GM12878 (cell line): ENCODE data around the gene ZNF93. TPM values are rescaled to one million over a fixed set of nuclear protein-coding genes. Genes with fewer than 3 reads are reported as not detected.

Experiments
- ATAC-seq: fragments of 200-7000 bp; cut with Tn5 transposase; 3 replicates; pipeline ENCODE4 v1.9.1; 2020; ENCODE audit warnings: mild to moderate bottlenecking, moderate library complexity
- BruUV-seq: library from RNA; stranded (reverse); fragments of 400-500 nt; replicated peaks from 2 replicates; lab custom pipeline; 2021; lab: Mats Ljungman, UMichigan
- CTCF ChIA-PET: fragments of 300-600 bp; sonication (Branson Sonifier 250); formaldehyde crosslinking; extraction: SDS; loops from one replicate; lab custom pipeline; 2021; ENCODE audit warnings: inconsistent platforms; lab: Yijun Ruan, JAX
- POLR2A ChIA-PET: fragments of 350-600 bp; formaldehyde crosslinking; extraction: SDS; loops from one replicate; lab custom pipeline; 2021; ENCODE audit warnings: inconsistent platforms; lab: Charles Lee
- RAD21 ChIA-PET: fragments of 300-600 bp; sonication (Branson Sonifier 250); formaldehyde crosslinking; loops from one replicate; lab custom pipeline; 2023; ENCODE audit warnings: antibody characterized with exemption; ENCODE audit not compliant: unreplicated experiment; lab: Charles Lee
- SMC1A ChIA-PET: fragments of 300-600 bp; sonication (Branson Sonifier 250); formaldehyde crosslinking; loops from one replicate; lab custom pipeline; 2023; ENCODE audit not compliant: unreplicated experiment, uncharacterized antibody; lab: Charles Lee
- DNase-seq: peaks from one replicate; pipeline ENCODE4 v3.0.0-alpha.2; 2011; ENCODE audit warnings: low read depth, low spot score
- FAIRE-seq: peaks from 3 replicates; lab custom pipeline; 2011; peaks lifted over from hg19 to GRCh38; lab: Jason Lieb, UNC
- H2AFZ ChIP-seq: 2 replicates; pipeline ENCODE4 v1.6.0; 2011; ENCODE audit warnings: low read depth, low read length, control low read depth; ENCODE audit not compliant: control insufficient read depth
- H3K27ac ChIP-seq: 2 replicates; pipeline ENCODE4 v1.5.1; 2011; ENCODE audit warnings: control low read depth; ENCODE audit not compliant: control insufficient read depth, insufficient read depth
- H3K27me3 ChIP-seq, 2 experiments: replicated peaks in 1 of 2; 2 replicates each; pipeline versions ENCODE4 v1.6.0 to v1.6.1; 2011; ENCODE audit warnings: low read length in 1 of 2; ENCODE audit not compliant: control insufficient read depth in 2 of 2, insufficient read depth in 2 of 2
- H3K36me3 ChIP-seq, 2 experiments: 2 replicates each; pipeline ENCODE4 v1.5.1; 2011; ENCODE audit warnings: low read length in 1 of 2; ENCODE audit not compliant: control insufficient read depth in 2 of 2, insufficient read depth in 2 of 2
- H3K4me1 ChIP-seq: 2 replicates; pipeline ENCODE4 v1.6.1; 2011; ENCODE audit warnings: mild to moderate bottlenecking, low read length, moderate library complexity, mixed read lengths; ENCODE audit not compliant: control insufficient read depth, insufficient read depth
- H3K4me2 ChIP-seq: 2 replicates; pipeline ENCODE4 v1.6.0; 2011; ENCODE audit warnings: control low read depth; ENCODE audit not compliant: control insufficient read depth, insufficient read depth
- H3K4me3 ChIP-seq: fragments of 200-600 bp; sonication (generic); 2 replicates; pipeline ENCODE4 v1.5.1; 2016
- H3K79me2 ChIP-seq: 2 replicates; pipeline ENCODE4 v1.6.0; 2011; ENCODE audit warnings: low read length; ENCODE audit not compliant: control insufficient read depth, insufficient read depth
- H3K9ac ChIP-seq: 2 replicates; pipeline ENCODE4 v1.8.0; 2011; ENCODE audit warnings: low read length, control low read depth, mixed read lengths; ENCODE audit not compliant: control insufficient read depth, insufficient read depth
- H3K9me3 ChIP-seq: replicated peaks from 3 replicates; pipeline ENCODE4 v1.5.1; 2011; ENCODE audit warnings: mild to moderate bottlenecking, low read length; ENCODE audit not compliant: control insufficient read depth, insufficient read depth
- H4K20me1 ChIP-seq: 2 replicates; pipeline ENCODE4 v1.6.0; 2011; ENCODE audit not compliant: control insufficient read depth, insufficient read depth
- CBFB ChIP-seq: IDR thresholded peaks from 2 replicates; pipeline ENCODE4 v1.6.1; 2016; ENCODE audit warnings: antibody characterized with exemption, low read depth
- ETV6 ChIP-seq, 2 experiments: fragments of 450-650 bp in 1 of 2; IDR thresholded peaks in 1 of 2; conservative IDR thresholded peaks in 1 of 2; 2 replicates each; pipeline ENCODE4 v1.6.1; 2014; ENCODE audit warnings: antibody characterized with exemption in 1 of 2, borderline replicate concordance in 1 of 2, low read depth in 1 of 2, mild to moderate bottlenecking in 1 of 2, moderate library complexity in 1 of 2
- FOXM1 ChIP-seq: IDR thresholded peaks from 2 replicates; pipeline ENCODE4 v1.6.1; 2012; ENCODE audit warnings: low read depth, mild to moderate bottlenecking, inconsistent platforms, low read length, moderate library complexity
- NFYA ChIP-seq: IDR thresholded peaks from 2 replicates; pipeline ENCODE4 v1.6.1; 2011; ENCODE audit warnings: low read depth, mild to moderate bottlenecking, low read length, improper control_type of control experiment, borderline replicate concordance
- POLR2AphosphoS2 ChIP-seq: IDR thresholded peaks from 2 replicates; pipeline ENCODE4 v1.6.1; 2011; ENCODE audit warnings: low read depth, mild to moderate bottlenecking, low read length, improper control_type of control experiment, moderate library complexity
- RUNX3 ChIP-seq: IDR thresholded peaks from 2 replicates; pipeline ENCODE4 v1.6.1; 2012; ENCODE audit warnings: low read length, inconsistent platforms
- SMARCA5 ChIP-seq: fragments of 450-650 bp; IDR thresholded peaks from 2 replicates; pipeline ENCODE4 v1.6.1; 2017; ENCODE audit warnings: mild to moderate bottlenecking
- SRF ChIP-seq, 2 experiments: IDR thresholded peaks; 2 replicates each; pipeline ENCODE4 v1.6.1; 2011; ENCODE audit warnings: low read depth in 2 of 2, low read length in 2 of 2, mild to moderate bottlenecking in 1 of 2, moderate library complexity in 1 of 2
- YY1 ChIP-seq: IDR thresholded peaks from 2 replicates; pipeline ENCODE4 v1.6.1; 2011; ENCODE audit warnings: low read depth, mild to moderate bottlenecking, low read length
- ZSCAN29 ChIP-seq: fragments of 450-650 bp; IDR thresholded peaks from 2 replicates; pipeline ENCODE4 v1.6.1; 2017; ENCODE audit warnings: mild to moderate bottlenecking, moderate library complexity
- WGBS: methylation state at CpG from one replicate; pipeline ENCODE4 v1.1.6; 2016; ENCODE audit warnings: low lambda C conversion rate; ENCODE audit not compliant: insufficient replicate concordance, insufficient coverage; ENCODE audit errors: missing lambda C conversion rate; 5-methylcytosine and 5-hydroxymethylcytosine counted together
- in situ Hi-C: fragments of 300-500 bp; cut with MboI; formaldehyde crosslinking; loops from 9 replicates; pipeline ENCODE4 v1.14.3; 2018; ENCODE audit warnings: mixed read lengths
- intact Hi-C: fragments of 100-400 bp; cut with micrococcal nuclease; formaldehyde crosslinking; loops from one replicate; pipeline ENCODE4 v1.14.2; 2022; ENCODE audit not compliant: unreplicated experiment
- polyA plus RNA-seq, 11 experiments: library from polyadenylated mRNA; depleted of rRNA in 4 of 11; unstranded in 6 of 11; stranded (reverse) in 5 of 11; fragments of >200 nt; fragmentation: Nextera tagmentation in 4 of 11; fragmentation: Illumina TruSeq in 1 of 11; extraction: Ambion mirVana in 4 of 11; extraction: Trizol in 1 of 11; gene quantifications; 1 replicate in 1 of 11; 2 replicates in 10 of 11; pipeline versions ENCODE4 v1.2.1 to v1.2.3, GENCODE V29; 2011 to 2016; ENCODE audit warnings: inconsistent platforms in 2 of 11, missing spikeins in 2 of 11, low read depth in 1 of 11
- total RNA-seq, 4 experiments: library from RNA; depleted of rRNA in 3 of 4; stranded (reverse); fragments of >200 nt in 3 of 4; fragmentation: Illumina TruSeq in 1 of 4; extraction: Trizol in 1 of 4; gene quantifications; 2 replicates each; pipeline versions ENCODE4 v1.2.1 to v1.2.3, GENCODE V29; 2013 to 2021
- TF ChIP-seq, protein P1 (sequence below): IDR thresholded peaks from 2 replicates; pipeline ENCODE4 v1.6.1; 2011; ENCODE audit warnings: low read depth, mild to moderate bottlenecking, low read length, moderate library complexity, borderline replicate concordance; ENCODE audit errors: extremely low read depth
- TF ChIP-seq, protein P2 (sequence below): fragments of 450-650 bp; IDR thresholded peaks from 2 replicates; pipeline ENCODE4 v1.6.1; 2018; ENCODE audit warnings: borderline replicate concordance, mild to moderate bottlenecking; ENCODE audit not compliant: partially characterized antibody
- TF ChIP-seq, protein P3 (sequence below): IDR thresholded peaks from 2 replicates; pipeline ENCODE4 v1.6.1; 2012; ENCODE audit warnings: low read length, inconsistent platforms

ZNF93 gene
- total and polyA plus RNA-seq, 10 of the 15 experiments (the other 5 are each of a cell fraction or from before 2014, with no cell fraction given): 0.70 to 7.9 (median 1.9) TPM

GRCh38 chr19:19900139-19900728 lies 512 bp upstream of the ZNF93 start:
- Histone ChIP-seq H3K4me1 (no peaks in the 10 kb centered on the region), H3K36me3 (no peaks in the 10 kb centered on the region), H3K9ac (no peak overlapping the region), H4K20me1 (no peaks in the 10 kb centered on the region)
- BruUV-seq: no TSS peak
- no peak for DNase-seq
- in situ Hi-C loops (no loop called here), intact Hi-C loops (loop anchor here (5.0 to 10.0 kb wide), 2 partner anchors 78 to 235 kb away; partner anchors contain the start of genes ATP13A1, ZNF101 and ZNF506)
- SMC1A ChIA-PET: interaction anchor here (0.6 to 4.2 kb wide), 10 partner anchors 11 to 238 kb away, joined by 3 to 31 read pairs (median 6); partner anchors contain the start of genes ZNF101, ZNF253 and ZNF506
- POLR2A ChIA-PET: interaction anchor here (0.8 to 4.2 kb wide), 9 partner anchors 14 to 302 kb away, joined by 4 to 30 read pairs (median 9); partner anchors contain the start of genes ATP13A1, ZNF101, ZNF253 and ZNF506
- TF ChIP-seq SRF (IDR thresholded peaks at IDR 0.05; ENCODE audit: low read depth in 2 of 2, low read length in 2 of 2) (0 out of 4 replicates have a peak, but pooled peaks of 1 of the 2 experiments have one; percentile 7), ZSCAN29 (no peak), YY1 (no peak), RUNX3 (no peak), ETV6 (conservative IDR thresholded peaks at IDR 0.05 in 1 of 2, IDR thresholded peaks at IDR 0.05 in 1 of 2; ENCODE audit: borderline replicate concordance in 1 of 2, low read depth in 1 of 2) (no peak), SMARCA5 (no peak), CBFB (no peak), FOXM1 (no peak), POLR2AphosphoS2 (no peak; the same call in 1 of the 2 replicates), NFYA (no peak)
- TF ChIP-seq, protein P1, sequence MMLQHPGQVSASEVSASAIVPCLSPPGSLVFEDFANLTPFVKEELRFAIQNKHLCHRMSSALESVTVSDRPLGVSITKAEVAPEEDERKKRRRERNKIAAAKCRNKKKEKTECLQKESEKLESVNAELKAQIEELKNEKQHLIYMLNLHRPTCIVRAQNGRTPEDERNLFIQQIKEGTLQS: no peak
- TF ChIP-seq, protein P2, sequence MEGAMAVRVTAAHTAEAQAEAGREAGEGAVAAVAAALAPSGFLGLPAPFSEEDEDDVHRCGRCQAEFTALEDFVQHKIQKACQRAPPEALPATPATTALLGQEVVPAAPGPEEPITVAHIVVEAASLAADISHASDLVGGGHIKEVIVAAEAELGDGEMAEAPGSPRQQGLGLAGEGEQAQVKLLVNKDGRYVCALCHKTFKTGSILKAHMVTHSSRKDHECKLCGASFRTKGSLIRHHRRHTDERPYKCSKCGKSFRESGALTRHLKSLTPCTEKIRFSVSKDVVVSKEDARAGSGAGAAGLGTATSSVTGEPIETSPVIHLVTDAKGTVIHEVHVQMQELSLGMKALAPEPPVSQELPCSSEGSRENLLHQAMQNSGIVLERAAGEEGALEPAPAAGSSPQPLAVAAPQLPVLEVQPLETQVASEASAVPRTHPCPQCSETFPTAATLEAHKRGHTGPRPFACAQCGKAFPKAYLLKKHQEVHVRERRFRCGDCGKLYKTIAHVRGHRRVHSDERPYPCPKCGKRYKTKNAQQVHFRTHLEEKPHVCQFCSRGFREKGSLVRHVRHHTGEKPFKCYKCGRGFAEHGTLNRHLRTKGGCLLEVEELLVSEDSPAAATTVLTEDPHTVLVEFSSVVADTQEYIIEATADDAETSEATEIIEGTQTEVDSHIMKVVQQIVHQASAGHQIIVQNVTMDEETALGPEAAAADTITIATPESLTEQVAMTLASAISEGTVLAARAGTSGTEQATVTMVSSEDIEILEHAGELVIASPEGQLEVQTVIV: peak; percentile 84
- TF ChIP-seq, protein P3, sequence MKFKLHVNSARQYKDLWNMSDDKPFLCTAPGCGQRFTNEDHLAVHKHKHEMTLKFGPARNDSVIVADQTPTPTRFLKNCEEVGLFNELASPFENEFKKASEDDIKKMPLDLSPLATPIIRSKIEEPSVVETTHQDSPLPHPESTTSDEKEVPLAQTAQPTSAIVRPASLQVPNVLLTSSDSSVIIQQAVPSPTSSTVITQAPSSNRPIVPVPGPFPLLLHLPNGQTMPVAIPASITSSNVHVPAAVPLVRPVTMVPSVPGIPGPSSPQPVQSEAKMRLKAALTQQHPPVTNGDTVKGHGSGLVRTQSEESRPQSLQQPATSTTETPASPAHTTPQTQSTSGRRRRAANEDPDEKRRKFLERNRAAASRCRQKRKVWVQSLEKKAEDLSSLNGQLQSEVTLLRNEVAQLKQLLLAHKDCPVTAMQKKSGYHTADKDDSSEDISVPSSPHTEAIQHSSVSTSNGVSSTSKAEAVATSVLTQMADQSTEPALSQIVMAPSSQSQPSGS: no peak
- TF ChIP-seq, all 136 proteins: peak for 2
- peak overlapping the region; percentile 70; the same call in 1 of the 2 replicates for H3K4me3 ChIP-seq
- FAIRE-seq (no peak), ATAC-seq (no peak)
- H3K27ac ChIP-seq: peak overlapping the region; percentile 27; the same call in 1 of the 2 replicates
- H2AFZ ChIP-seq: peak overlapping the region; percentile 68
- peaks cover 3% of the 10 kb centered on the region for H3K79me2 ChIP-seq
- RAD21 ChIA-PET: interaction anchor here (1.0 to 3.4 kb wide), 5 partner anchors 34 to 876 kb away, joined by 3 to 24 read pairs (median 8); partner anchors contain the start of genes ZNF253 and ZNF66
- no peaks in the 10 kb centered on the region for H3K27me3 ChIP-seq
- CTCF ChIA-PET: interaction anchor here (1.2 to 1.7 kb wide), 4 partner anchors 12 to 369 kb away, joined by 3 to 5 read pairs (median 4); partner anchors contain the start of genes ZNF14 and ZNF253
- WGBS: under 1% methylated on average over 9 of the region's 9 CpGs
- H3K4me2 ChIP-seq: peak overlapping the region; percentile 59
- peaks cover 16% of the 10 kb centered on the region; the same call in 2 of the 3 replicates for H3K9me3 ChIP-seq
